Activated T-helper 1 cell treated with anti-CD3 and anti-CD28 coated beads, Interleukin-12 subunit alpha, Interleukin-12 subunit beta, Interleukin-2, Interleukin-4 antibody, amounts not matched to agents 30 ng/mL and 10 ng/mL and 1 ng/mL, durations not matched to agents 14 hours and 24 hours and 36 hours (primary cell): ENCODE results near the gene PPP1R9B. TPM values are rescaled to one million over a fixed set of nuclear protein-coding genes. Genes with fewer than 3 reads are reported as not detected.

Experiments used
- DNase-seq: peaks from one replicate; pipeline ENCODE4 v3.0.0; 2021; ENCODE audit warnings: low spot score
- H3K27ac Mint-ChIP-seq: one replicate; pipeline ENCODE4 v1.8.0; 2021; ENCODE audit warnings: mild to moderate bottlenecking, mixed read lengths
- H3K27me3 Mint-ChIP-seq: one replicate; pipeline ENCODE4 v1.8.0; 2022; ENCODE audit warnings: mild to moderate bottlenecking, moderate library complexity, mixed read lengths; ENCODE audit not compliant: insufficient read depth
- H3K36me3 Mint-ChIP-seq: one replicate; pipeline ENCODE4 v1.8.0; 2021; ENCODE audit warnings: low read depth, mixed read lengths
- H3K4me1 Mint-ChIP-seq: one replicate; pipeline ENCODE4 v1.8.0; 2021; ENCODE audit warnings: low read depth, mixed read lengths
- H3K4me3 Mint-ChIP-seq: one replicate; pipeline ENCODE4 v1.8.0; 2021; ENCODE audit warnings: mild to moderate bottlenecking, moderate library complexity, mixed read lengths
- H3K9me3 Mint-ChIP-seq: one replicate; pipeline ENCODE4 v1.8.0; 2021; ENCODE audit warnings: mixed read lengths
- intact Hi-C: fragments of 100-400 bp; cut with micrococcal nuclease; formaldehyde crosslinking; loops from one replicate; pipeline ENCODE4 v1.15.1; 2024
- total RNA-seq: library from RNA; stranded (reverse); gene quantifications from 2 replicates; pipeline ENCODE4 v1.2.3, GENCODE V29; 2022

PPP1R9B gene
- total RNA-seq, 1 donor from 2014 or later, result 97.1 TPM

DNA sequence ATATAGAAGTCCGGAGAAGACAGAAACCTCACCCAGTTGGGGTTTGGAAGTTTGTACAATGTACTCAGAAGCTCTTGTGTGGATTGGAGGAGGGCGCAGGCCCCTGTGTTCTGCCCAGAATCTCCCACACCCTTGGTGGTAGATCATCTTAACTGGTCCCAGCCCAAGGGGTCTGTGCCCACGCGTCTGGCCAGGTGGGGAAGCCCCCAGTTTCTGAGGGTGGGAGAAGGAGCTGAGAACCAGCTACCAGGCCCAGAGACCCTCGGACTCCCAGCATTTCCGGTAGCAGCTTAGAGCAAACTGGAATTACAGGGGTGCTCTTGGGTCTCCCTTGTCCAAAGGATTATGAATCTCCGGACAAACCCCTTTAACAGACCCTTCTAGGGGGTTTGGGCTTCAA, 2.3 kb upstream of the PPP1R9B start:
- DNase-seq, result no peak
- Mint-ChIP-seq H3K4me1 (peaks cover 28% of the 10 kb centered on the region), H3K36me3 (peaks cover 5% of the 10 kb centered on the region), H3K27ac (peak overlapping the region; percentile 95), H3K27me3 (no peaks in the 10 kb centered on the region), H3K4me3 (peak overlapping the region; percentile 30), H3K9me3 (no peaks in the 10 kb centered on the region)
- intact Hi-C loops, result loop anchor here (5.0 kb wide), 1 partner anchor 475 kb away; the partner anchor contains the start of gene SPOP

DNA sequence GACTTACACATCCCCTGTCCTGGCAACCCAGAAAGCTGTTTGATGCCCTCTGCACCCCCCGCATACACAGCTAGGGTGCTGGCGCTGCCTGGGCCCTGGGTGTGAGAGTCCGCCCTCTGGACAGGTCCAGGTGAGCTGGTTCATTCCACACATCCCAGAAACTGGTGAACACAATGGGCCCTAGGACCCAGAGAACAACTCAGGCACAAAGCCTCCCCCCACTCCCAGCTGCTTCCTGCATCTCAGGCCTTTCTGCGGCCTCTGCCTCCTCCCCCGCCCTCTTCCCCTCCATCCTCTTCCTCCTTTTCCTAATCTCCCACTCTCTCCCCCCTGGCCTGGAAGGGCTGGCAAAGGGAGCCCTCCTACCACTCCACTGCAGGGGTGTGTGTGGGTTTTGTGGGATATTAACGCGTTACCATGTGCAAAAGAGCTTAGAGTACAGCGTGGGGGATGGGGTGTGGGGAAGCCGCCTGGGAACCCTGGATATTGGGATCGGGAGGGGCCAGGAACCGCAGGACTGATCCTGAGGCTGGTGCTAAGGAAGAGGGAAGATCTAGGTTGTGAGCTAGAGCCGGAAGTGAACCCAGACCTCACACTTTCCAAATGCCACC, 1.6 kb upstream of the PPP1R9B start:
- peak; percentile 56 for DNase-seq
- Mint-ChIP-seq H3K4me1 (peaks cover 33% of the 10 kb centered on the region), H3K36me3 (peaks cover 12% of the 10 kb centered on the region), H3K27me3 (no peaks in the 10 kb centered on the region), H3K4me3 (peak overlapping the region; percentile 92), H3K9me3 (no peaks in the 10 kb centered on the region), H3K27ac (peak overlapping the region; percentile 95)
- intact Hi-C loops, result loop anchor here (1.0 to 5.0 kb wide), 5 partner anchors 9 to 475 kb away; partner anchors contain the start of genes KAT7, PDK2 and SPOP

DNA sequence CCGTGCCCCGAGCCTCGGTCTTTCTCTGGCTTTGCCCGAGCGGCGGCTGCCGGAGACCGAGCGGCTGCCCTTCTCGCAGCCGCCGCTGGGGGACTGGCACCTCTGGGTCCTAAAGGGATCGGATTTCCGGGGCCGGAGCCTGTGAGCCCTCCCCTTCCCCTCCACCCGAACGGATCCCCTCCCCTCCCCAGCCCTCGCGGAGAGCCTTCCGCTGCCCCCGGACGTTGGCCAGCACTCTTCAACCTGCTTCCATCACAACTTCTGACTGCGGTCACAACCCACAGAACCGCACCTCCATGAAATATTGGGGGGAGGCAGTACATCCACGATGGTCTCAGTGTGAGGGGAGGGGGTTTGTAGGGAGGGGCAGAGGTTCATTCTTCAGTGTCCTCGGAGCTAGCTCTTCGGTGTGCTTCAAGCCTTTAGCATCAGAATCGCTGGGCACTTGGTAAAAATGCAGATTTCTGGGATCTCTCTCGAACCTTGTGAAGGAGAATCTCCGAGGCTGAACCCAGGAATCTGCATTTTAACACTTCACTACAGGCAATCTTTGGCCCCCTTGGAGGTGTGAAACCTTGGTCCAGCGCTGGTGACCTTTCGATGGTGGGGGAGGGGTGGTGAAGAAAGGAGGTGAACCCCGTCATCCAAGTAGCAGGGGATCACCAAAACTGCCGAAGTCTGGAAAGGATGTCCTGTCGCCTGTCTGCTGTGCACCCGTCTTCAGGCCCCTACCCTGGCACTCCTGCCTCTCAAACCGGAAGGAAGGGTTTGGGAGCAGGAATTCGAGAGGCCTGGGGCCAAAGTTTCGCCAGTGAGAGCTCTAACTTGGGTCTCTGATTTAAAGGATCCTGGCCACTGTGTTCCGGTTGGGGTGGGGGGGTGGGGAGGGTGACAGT, 812 bp upstream of the PPP1R9B start:
- DNase-seq, result peak; percentile 86
- Mint-ChIP-seq H3K4me3 (peak overlapping the region; percentile 92), H3K27me3 (no peaks in the 10 kb centered on the region), H3K36me3 (peaks cover 15% of the 10 kb centered on the region), H3K27ac (peak overlapping the region; percentile 95), H3K9me3 (no peaks in the 10 kb centered on the region), H3K4me1 (peaks cover 41% of the 10 kb centered on the region)
- intact Hi-C loops, result loop anchor here (1.0 to 5.0 kb wide), 5 partner anchors 10 to 474 kb away; partner anchors contain the start of genes KAT7, PDK2 and SPOP

DNA sequence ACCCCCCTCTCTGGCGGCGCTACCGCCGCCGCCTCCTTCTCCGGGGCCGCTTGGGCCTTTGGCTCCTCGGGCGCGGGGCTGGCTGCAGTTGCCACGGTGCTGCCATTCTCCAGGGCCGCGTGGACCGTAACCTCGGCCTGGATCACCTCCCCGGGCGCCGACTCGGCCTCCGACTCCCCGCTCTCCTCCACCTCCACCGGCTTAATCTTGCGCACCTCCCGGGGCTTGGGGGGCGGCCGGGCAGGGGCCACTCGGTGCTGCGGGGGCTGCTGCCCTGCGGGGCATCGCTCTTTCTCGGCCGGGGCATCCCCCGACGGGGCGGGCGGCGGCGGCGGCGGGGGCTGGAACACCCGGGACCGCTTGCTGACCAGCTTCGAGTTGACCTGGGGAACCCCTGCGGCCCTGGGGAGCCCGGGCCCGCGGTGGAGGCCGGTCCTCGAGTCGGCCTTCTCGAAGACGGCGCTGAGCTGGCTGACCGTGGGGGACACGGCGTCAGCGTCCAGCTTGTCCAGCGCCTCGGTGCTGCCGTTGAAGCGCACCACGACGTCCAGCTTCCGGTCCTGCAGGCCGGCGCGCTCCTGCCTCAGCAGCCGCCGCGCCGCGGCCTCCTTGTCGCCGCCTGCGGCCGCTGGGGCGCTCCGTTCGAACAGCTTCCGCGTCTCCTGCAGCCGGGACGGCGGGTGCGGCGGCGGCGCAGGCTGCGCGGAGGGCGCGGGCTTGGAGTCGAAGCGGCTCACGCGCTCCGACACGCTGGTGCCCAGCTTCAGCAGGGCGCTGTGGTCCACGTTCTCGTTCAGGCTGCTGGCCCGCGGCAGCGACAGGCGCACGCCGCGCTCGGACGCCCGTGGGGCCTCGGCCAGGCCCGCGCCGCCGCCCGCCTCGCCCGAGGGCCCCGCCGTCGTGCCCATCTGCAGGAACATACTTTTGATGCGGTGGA, 792 bp downstream of the PPP1R9B start:
- peaks cover 51% of the 10 kb centered on the region for H3K4me1 Mint-ChIP-seq
- no peaks in the 10 kb centered on the region for H3K27me3 Mint-ChIP-seq
- H3K27ac Mint-ChIP-seq, result peak overlapping the region; percentile 94
- H3K4me3 Mint-ChIP-seq, result peak overlapping the region; percentile 98
- H3K9me3 Mint-ChIP-seq, result no peaks in the 10 kb centered on the region
- intact Hi-C loops, result loop anchor here (2.0 to 5.0 kb wide), 3 partner anchors 19 to 472 kb away; partner anchors contain the start of genes KAT7, SAMD14 and SPOP
- peak; percentile 45 for DNase-seq
- H3K36me3 Mint-ChIP-seq, result peaks cover 22% of the 10 kb centered on the region

DNA sequence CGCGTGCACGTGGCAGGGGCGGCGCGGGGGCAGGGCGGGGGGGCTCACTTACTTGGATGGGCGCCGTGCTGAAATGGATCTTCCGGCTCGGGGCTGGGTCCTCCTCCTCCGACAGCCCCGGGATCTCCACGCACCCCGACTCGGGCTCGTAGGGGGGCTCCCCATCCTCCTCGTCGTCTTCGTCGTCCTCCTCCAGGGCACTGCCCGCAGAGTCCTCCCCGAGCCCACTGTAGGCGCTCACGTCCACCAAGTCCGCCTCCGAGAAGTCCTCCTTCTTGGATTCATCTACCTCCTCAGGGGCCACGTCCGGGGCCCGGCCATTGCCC, 1.4 kb downstream of the PPP1R9B start:
- intact Hi-C loops, result loop anchor here (2.0 kb wide), 1 partner anchor 18 kb away; the partner anchor contains the start of gene SAMD14
- Mint-ChIP-seq H3K4me3 (peak overlapping the region; percentile 98), H3K36me3 (peaks cover 28% of the 10 kb centered on the region), H3K27me3 (no peaks in the 10 kb centered on the region), H3K4me1 (peaks cover 51% of the 10 kb centered on the region), H3K27ac (peak overlapping the region; percentile 94), H3K9me3 (no peaks in the 10 kb centered on the region)
- DNase-seq, result no peak

DNA sequence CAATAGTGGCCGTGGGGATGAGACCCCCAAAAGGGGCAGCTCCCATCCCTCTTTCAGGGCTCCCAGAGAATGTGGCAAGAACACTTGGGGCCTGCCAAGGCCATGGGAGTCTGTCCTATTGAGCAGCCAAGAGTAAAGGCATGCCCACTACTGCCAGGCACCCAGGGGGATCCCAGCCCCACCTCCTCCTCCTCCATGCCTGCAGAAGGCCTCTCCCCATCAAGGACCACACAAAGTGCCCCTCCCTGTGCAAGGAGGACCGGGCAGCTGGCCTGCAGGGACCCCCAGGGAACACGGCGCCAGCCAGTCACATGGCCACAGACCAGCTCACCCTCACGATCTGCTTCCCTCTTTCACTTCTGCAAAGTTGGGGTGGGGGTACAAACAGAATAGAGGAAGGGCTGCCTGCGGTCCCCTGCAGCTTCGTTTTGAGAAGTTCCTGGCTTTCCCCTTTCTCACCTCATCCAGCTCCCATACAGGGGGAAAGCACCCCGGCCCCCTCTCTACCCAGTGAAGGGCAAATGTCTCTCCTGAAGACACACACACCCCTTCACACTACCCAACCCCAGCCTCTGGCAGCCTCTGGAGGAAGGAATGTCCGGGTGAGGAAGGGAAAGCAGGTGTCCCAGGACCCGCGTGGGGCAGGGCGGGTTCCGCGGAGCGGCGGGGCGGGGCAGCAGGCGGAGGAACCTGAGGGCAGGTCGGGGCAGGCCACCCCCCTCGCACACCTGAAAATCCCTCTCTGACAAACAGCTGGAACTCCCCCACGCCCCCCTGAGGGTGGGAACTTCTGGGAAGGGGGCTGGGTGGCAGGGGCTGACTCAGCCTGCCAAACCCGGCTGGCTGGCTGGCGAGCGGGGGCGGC, 2.0 kb downstream of the PPP1R9B start:
- H3K27me3 Mint-ChIP-seq, result no peaks in the 10 kb centered on the region
- peaks cover 30% of the 10 kb centered on the region for H3K36me3 Mint-ChIP-seq
- peak overlapping the region; percentile 98 for H3K4me3 Mint-ChIP-seq
- H3K4me1 Mint-ChIP-seq, result peaks cover 56% of the 10 kb centered on the region
- intact Hi-C loops, result loop anchor here (2.0 kb wide), 1 partner anchor 18 kb away; the partner anchor contains the start of gene SAMD14
- no peaks in the 10 kb centered on the region for H3K9me3 Mint-ChIP-seq
- DNase-seq, result peak; percentile 55
- peak overlapping the region; percentile 94 for H3K27ac Mint-ChIP-seq

DNA sequence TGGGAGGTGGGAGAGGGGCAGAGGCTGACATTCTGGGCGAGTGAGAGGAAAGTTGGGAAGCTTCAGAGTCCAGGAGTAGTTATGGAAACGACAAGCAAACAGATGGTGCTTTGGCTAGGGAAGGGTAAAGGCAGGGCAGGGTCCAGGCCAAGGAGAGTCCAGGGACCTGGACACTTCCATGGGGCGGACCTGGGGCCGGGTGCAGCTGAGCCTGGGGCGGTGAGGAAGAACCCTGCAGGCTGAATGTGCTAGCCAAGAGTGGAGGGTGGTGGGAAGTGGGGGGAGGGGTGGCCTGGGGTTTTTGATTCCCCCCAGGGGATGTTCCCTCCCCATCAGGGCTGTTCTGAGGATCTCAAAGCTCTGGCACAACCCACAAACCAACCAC, 2.6 kb downstream of the PPP1R9B start:
- Mint-ChIP-seq H3K4me3 (peak overlapping the region; percentile 98), H3K27ac (peak overlapping the region; percentile 94), H3K9me3 (no peaks in the 10 kb centered on the region), H3K4me1 (peaks cover 62% of the 10 kb centered on the region), H3K27me3 (no peaks in the 10 kb centered on the region), H3K36me3 (peaks cover 35% of the 10 kb centered on the region)
- intact Hi-C loops, result loop anchor here (2.0 kb wide), 1 partner anchor 17 kb away; the partner anchor contains the start of gene SAMD14
- no peak for DNase-seq

DNA sequence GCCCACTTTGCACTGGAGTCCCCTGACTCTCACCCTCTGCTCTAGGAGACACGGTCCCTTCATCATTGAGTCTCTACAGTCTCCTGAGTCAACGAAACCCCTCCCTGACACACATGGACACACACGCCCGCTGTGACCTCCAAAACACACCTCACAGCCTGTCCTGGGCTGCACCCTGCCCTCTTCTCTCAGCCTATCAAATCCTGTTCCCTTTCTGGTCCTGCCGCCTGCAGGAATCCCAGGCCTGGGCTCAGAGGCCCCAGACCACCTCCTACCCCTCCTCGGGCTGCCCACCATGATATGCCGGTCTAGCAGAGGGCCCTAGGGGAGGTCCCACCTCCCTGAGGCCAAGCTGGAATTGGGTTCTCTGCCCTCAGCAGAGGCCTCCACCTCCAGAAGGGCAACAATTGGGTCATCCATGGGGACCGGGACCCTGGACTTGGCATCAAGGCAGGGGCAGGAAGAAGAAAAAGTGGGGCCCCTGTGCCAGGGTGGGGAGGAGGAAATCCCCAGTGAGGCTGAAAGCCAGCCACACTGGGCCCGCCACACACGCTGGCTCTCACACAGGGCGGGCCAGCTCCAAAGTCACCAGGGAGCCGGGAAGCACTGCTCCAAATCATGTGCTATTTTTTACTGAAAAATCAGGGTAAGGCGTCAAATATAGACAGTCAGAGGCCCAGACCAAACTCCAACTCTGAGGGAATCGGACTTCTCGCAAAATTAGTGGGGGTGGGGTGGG, 3.4 kb downstream of the PPP1R9B start:
- peak overlapping the region; percentile 94 for H3K27ac Mint-ChIP-seq
- peaks cover 65% of the 10 kb centered on the region for H3K4me1 Mint-ChIP-seq
- no peaks in the 10 kb centered on the region for H3K9me3 Mint-ChIP-seq
- peaks cover 42% of the 10 kb centered on the region for H3K36me3 Mint-ChIP-seq
- no peak for DNase-seq
- peak overlapping the region; percentile 98 for H3K4me3 Mint-ChIP-seq
- intact Hi-C loops, result no loop called here
- H3K27me3 Mint-ChIP-seq, result no peaks in the 10 kb centered on the region

DNA sequence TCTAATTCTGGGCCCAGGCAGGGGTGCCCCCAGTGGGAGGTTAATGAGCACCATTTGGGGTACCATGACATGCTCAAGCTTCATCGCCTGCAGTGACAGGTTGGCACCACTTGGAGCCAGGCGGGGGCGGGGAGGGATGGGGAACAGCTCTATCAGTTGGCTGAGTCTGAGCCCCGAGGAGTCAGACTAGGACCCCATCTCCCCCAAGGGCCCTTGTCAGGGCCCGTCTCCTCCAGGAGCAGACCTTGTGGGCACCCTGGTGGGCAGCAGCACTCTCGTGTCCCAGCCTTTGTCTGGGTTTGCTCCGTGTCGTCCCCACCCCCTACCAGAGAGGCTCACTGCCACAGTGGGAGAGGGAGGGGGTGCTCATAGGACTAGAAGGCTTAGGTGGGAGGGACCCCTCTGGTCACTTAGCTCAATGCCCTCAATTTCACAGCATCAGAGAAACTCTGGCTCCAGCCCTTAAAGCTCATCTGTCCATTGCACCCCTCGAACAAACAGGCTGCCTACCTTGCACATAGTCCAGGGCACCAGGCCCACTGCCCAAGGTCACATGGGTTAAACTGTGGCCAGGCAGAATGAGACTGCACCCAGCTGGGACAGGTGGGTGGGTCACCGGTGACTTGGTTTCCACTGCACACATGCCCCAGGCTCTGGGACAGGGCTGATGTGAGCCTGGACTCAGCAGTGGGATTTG, 4.1 kb downstream of the PPP1R9B start:
- intact Hi-C loops, result no loop called here

DNA sequence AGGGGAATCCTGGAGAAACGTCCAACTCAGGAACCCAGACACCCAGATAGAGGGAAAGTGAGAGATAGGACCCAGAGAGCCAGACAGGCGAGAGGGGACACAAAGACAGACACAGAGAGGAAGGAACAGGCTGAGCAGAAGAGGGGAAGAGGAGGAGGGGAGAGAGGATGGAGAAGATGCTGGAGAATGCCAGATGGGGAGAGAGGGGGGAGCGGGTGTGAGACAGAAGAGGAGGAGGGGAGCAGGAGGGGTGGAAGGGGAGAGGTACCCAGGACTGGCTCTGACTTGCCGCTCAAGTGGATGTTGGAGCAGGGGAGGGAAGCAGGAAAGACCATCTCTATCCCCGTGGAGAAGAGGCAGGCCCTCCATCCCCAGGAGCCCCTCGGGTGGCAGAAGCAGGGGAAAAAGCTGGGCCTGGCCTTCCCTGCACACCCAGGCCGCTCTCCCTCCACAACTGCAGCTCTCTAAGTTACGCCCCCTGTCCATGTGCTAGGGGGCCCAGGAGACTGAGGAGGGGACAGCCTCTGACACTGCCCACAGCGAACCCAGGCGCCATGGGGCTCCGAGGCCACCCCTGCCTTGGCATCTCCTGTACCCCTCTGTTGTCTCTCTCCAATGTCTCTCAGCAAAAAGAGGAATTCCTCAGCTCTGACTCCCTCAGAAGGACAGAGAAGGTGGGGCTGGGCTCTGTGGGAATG, 4.8 kb downstream of the PPP1R9B start:
- peak overlapping the region; percentile 75 for H3K27ac Mint-ChIP-seq
- H3K4me3 Mint-ChIP-seq, result peak overlapping the region; percentile 77
- peaks cover 52% of the 10 kb centered on the region for H3K36me3 Mint-ChIP-seq
- H3K27me3 Mint-ChIP-seq, result no peaks in the 10 kb centered on the region
- intact Hi-C loops, result no loop called here
- no peaks in the 10 kb centered on the region for H3K9me3 Mint-ChIP-seq
- peaks cover 71% of the 10 kb centered on the region for H3K4me1 Mint-ChIP-seq
- DNase-seq, result no peak

More for the DNA sequence above, 4.1 kb downstream of the PPP1R9B start:
- Mint-ChIP-seq H3K27me3 (no peaks in the 10 kb centered on the region), H3K36me3 (peaks cover 47% of the 10 kb centered on the region), H3K4me1 (peaks cover 65% of the 10 kb centered on the region), H3K4me3 (peak overlapping the region; percentile 98), H3K27ac (peak overlapping the region; percentile 94), H3K9me3 (no peaks in the 10 kb centered on the region)
- DNase-seq, result no peak
